Stomach (tissue), 9 donors: ENCODE results near the gene SLU7. TPM values are rescaled to one million over a fixed set of nuclear protein-coding genes. Genes with fewer than 3 reads are reported as not detected.

Experiments used
- DNase-seq, 2 donors: peaks; one replicate each; pipeline versions ENCODE4 v3.0.0 to v3.0.0-alpha.2; 2013 to 2019
- H3K27ac ChIP-seq, 5 donors: fragments of 200-600 bp in 4 of 5; sonication (generic) in 4 of 5; one replicate each; pipeline ENCODE4 v1.5.1; 2013 to 2019; ENCODE audit warnings: mild to moderate bottlenecking in 1 of 5, moderate library complexity in 1 of 5
- H3K27me3 ChIP-seq, 3 donors: fragments of 200-600 bp; sonication (generic); one replicate each; pipeline ENCODE4 v1.5.1; 2017 to 2019; ENCODE audit warnings: mixed run types in 1 of 3
- H3K36me3 ChIP-seq, 4 donors: fragments of 200-600 bp; sonication (generic); 1 replicate in 3 of 4; 2 replicates in 1 of 4; pipeline ENCODE4 v1.5.1; 2016 to 2019
- H3K4me1 ChIP-seq, 4 donors: fragments of 200-600 bp; sonication (generic); one replicate each; pipeline ENCODE4 v1.5.1; 2016 to 2019
- H3K4me3 ChIP-seq, 4 donors: fragments of 200-600 bp; sonication (generic) in 3 of 4; one replicate each; pipeline ENCODE4 v1.5.1; 2016 to 2019; ENCODE audit warnings: mild to moderate bottlenecking in 1 of 4
- H3K9me3 ChIP-seq, 4 donors: fragments of 200-600 bp; sonication (generic); one replicate each; pipeline ENCODE4 v1.5.1; 2016 to 2019
- CTCF ChIP-seq, 7 experiments: fragments of 450-650 bp in 4 of 7; fragments of 200-600 bp in 3 of 7; sonication (generic) in 3 of 7; IDR thresholded peaks; one replicate each; pipeline ENCODE4 v1.5.1; 2016 to 2019; ENCODE audit warnings: antibody characterized with exemption in 7 of 7, control low read depth in 2 of 7, mild to moderate bottlenecking in 1 of 7
- EP300 ChIP-seq: sonication (generic); formaldehyde crosslinking; IDR thresholded peaks from one replicate; pipeline ENCODE4 v1.6.1; 2017; ENCODE audit warnings: antibody characterized with exemption
- POLR2A ChIP-seq, 4 donors: fragments of 450-650 bp; IDR thresholded peaks; one replicate each; pipeline ENCODE4 v1.6.1; 2016; ENCODE audit warnings: antibody characterized with exemption in 4 of 4, control low read depth in 2 of 4, mild to moderate bottlenecking in 1 of 4, moderate library complexity in 1 of 4
- POLR2AphosphoS5 ChIP-seq, 3 donors: sonication (generic); formaldehyde crosslinking; IDR thresholded peaks; one replicate each; pipeline ENCODE4 v1.6.1; 2016; ENCODE audit warnings: antibody characterized with exemption in 3 of 3
- WGBS, 5 donors: extraction: QIAGEN DNeasy Blood & Tissue Kit in 3 of 5; methylation state at CpG; one replicate each; pipeline versions ENCODE4 v1.1.5 to v1.1.7; 2013 to 2018; 5-methylcytosine and 5-hydroxymethylcytosine counted together
- intact Hi-C: fragments of 100-400 bp; cut with DNase I; formaldehyde crosslinking; loops from one replicate; pipeline ENCODE4 v1.15.1; 2023; ENCODE audit warnings: low total_unique reads
- polyA plus RNA-seq, 3 donors: library from polyadenylated mRNA; stranded (reverse); fragments of 200-250 nt; gene quantifications; one replicate each; pipeline ENCODE4 v1.2.3, GENCODE V29; 2013
- total RNA-seq, 5 donors: library from RNA; depleted of rRNA; stranded (reverse); fragments of >200 nt; gene quantifications; one replicate each; pipeline versions ENCODE4 v1.1.0 to v1.2.3, GENCODE V29; 2014 to 2016
- donor health status: healthy with polysubstance abuse.
- donor health status: Bipolar disorder and iron deficiency.
- donor health status: healthy.

Gene SLU7
- total and polyA plus RNA-seq, 8 donors, result 26.3 to 66.8 (median 31.3) TPM

GRCh38 chr5:160452795-160453194, 33.9 kb upstream of the SLU7 start:
- no peaks in the 10 kb centered on the region for H3K9me3 ChIP-seq
- peaks cover 0 to 12% (median 0%) of the 10 kb centered on the region in 3 donors for H3K27me3 ChIP-seq
- no peak for DNase-seq
- H3K4me3 ChIP-seq, result no peak overlapping the region
- peaks cover 0 to 11% (median 0%) of the 10 kb centered on the region in 4 donors for H3K4me1 ChIP-seq
- no peak overlapping the region for H3K27ac ChIP-seq
- intact Hi-C loops, result no loop called here
- TF ChIP-seq EP300 (no peak), POLR2A (IDR thresholded peaks at IDR 0.05) (no peak), POLR2AphosphoS5 (IDR thresholded peaks at IDR 0.05) (no peak), CTCF (IDR thresholded peaks at IDR 0.05) (no peak)
- 34 to 54% (median 39%) methylated on average over 6 of the region's 6 CpGs for WGBS, 5 donors
- H3K36me3 ChIP-seq, result no peaks in the 10 kb centered on the region

- no peaks in the 10 kb centered on the region for H3K36me3 ChIP-seq
- no peak for TF ChIP-seq CTCF (IDR thresholded peaks at IDR 0.05)
- no peak for TF ChIP-seq POLR2A (IDR thresholded peaks at IDR 0.05)
- TF ChIP-seq EP300, result no peak
- TF ChIP-seq POLR2AphosphoS5 (IDR thresholded peaks at IDR 0.05), result no peak
- no peak overlapping the region for H3K4me3 ChIP-seq
- intact Hi-C loops, result no loop called here
- no peak for DNase-seq
- no peak overlapping the region for H3K27ac ChIP-seq
- H3K9me3 ChIP-seq, result no peaks in the 10 kb centered on the region
- peaks cover 0 to 12% (median 0%) of the 10 kb centered on the region in 3 donors for H3K27me3 ChIP-seq
- H3K4me1 ChIP-seq, result peaks cover 0 to 11% (median 0%) of the 10 kb centered on the region in 4 donors
These were observed 33.2 kb upstream of the SLU7 start for GRCh38 chr5:160452036-160452435.

GRCh38 chr5:160451281-160451680, 32.4 kb upstream of the SLU7 start:
- 96 to 100% (median 97%) methylated on average over 2 of the region's 2 CpGs for WGBS, 5 donors
- no peaks in the 10 kb centered on the region for H3K36me3 ChIP-seq
- no peaks in the 10 kb centered on the region for H3K9me3 ChIP-seq
- no peak overlapping the region for H3K27ac ChIP-seq
- H3K27me3 ChIP-seq, result peaks cover 0 to 7% (median 0%) of the 10 kb centered on the region in 3 donors
- DNase-seq, result no peak
- TF ChIP-seq CTCF (IDR thresholded peaks at IDR 0.05) (no peak), POLR2AphosphoS5 (IDR thresholded peaks at IDR 0.05) (no peak), POLR2A (IDR thresholded peaks at IDR 0.05) (no peak), EP300 (no peak)
- intact Hi-C loops, result no loop called here
- no peak overlapping the region for H3K4me3 ChIP-seq
- H3K4me1 ChIP-seq, result peaks cover 0 to 11% (median 0%) of the 10 kb centered on the region in 4 donors

DNA sequence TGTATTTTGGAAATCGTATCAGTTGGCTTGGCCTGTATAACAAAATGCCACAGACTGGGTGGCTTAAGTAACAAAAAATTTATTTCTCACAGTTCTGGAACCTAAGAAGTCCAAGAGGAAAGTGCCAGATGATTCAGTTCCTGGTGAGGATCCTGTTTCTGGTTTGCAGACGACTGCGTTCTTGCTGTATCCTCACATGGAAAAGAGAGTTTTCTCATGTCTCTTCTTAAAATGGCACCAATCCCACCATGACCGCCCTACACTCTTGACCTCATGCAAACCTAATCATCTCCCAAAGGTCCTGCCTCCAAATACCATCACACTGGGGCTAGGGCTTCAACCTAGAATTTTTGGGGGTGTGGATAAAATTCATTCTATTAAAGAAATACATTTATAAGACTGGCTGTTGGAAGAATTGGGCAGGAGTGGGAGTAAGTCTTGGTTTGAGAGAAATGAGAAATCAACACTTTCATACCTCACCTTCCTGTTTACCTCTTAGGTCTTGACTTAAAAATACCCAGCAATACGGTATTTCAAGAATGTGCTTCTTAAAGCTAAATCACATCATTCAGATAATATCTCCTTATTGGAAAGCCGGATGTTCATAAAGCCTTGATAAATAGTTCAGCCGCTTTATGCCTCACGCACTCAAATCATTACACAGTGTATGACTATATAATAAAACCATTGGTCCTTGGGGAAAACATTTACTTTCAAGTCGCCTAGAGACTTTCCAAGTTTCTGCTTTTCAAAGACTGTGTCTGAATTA, 31.5 kb upstream of the SLU7 start:
- H3K9me3 ChIP-seq, result no peaks in the 10 kb centered on the region
- no peak for DNase-seq
- intact Hi-C loops, result no loop called here
- no peaks in the 10 kb centered on the region for H3K36me3 ChIP-seq
- H3K4me3 ChIP-seq, result no peak overlapping the region
- no peaks in the 10 kb centered on the region for H3K27me3 ChIP-seq
- TF ChIP-seq POLR2AphosphoS5 (IDR thresholded peaks at IDR 0.05) (no peak), EP300 (no peak), POLR2A (IDR thresholded peaks at IDR 0.05) (no peak), CTCF (IDR thresholded peaks at IDR 0.05) (no peak)
- 88 to 93% (median 92%) methylated on average over 9 of the region's 9 CpGs for WGBS, 5 donors
- peaks cover 0 to 11% (median 0%) of the 10 kb centered on the region in 4 donors for H3K4me1 ChIP-seq
- H3K27ac ChIP-seq, result no peak overlapping the region
